Esophagus squamous epithelium (tissue), 5 donors: ENCODE results near the gene PKD2. TPM values are rescaled to one million over a fixed set of nuclear protein-coding genes. Genes with fewer than 3 reads are reported as not detected.

Experiments used
- DNase-seq: peaks from one replicate; lab custom pipeline; 2025; lab: John Stamatoyannopoulos, UW
- H3K27ac ChIP-seq, 4 donors: fragments of 200-600 bp; sonication (generic); one replicate each; pipeline ENCODE4 v1.5.1; 2016 to 2019; ENCODE audit warnings: mild to moderate bottlenecking in 1 of 4
- H3K27me3 ChIP-seq, 4 donors: fragments of 200-600 bp; sonication (generic); 1 replicate in 3 of 4; 2 replicates in 1 of 4; pipeline versions ENCODE4 v1.5.1 to v1.6.0; 2017 to 2021; ENCODE audit warnings: antibody characterized with exemption in 1 of 4
- H3K36me3 ChIP-seq, 3 donors: fragments of 200-600 bp; sonication (generic); one replicate each; pipeline ENCODE4 v1.5.1; 2016 to 2019
- H3K4me1 ChIP-seq, 3 donors: fragments of 200-600 bp; sonication (generic); one replicate each; pipeline ENCODE4 v1.5.1; 2017 to 2019
- H3K4me3 ChIP-seq, 4 donors: fragments of 200-600 bp; sonication (generic); 1 replicate in 3 of 4; 2 replicates in 1 of 4; pipeline ENCODE4 v1.5.1; 2016 to 2019; ENCODE audit warnings: mild to moderate bottlenecking in 2 of 4, moderate library complexity in 1 of 4
- H3K9me3 ChIP-seq, 3 donors: fragments of 200-600 bp; sonication (generic); one replicate each; pipeline ENCODE4 v1.5.1; 2016 to 2019
- POLR2A ChIP-seq, 4 donors: fragments of 450-650 bp; IDR thresholded peaks; one replicate each; pipeline ENCODE4 v1.6.1; 2017; ENCODE audit warnings: antibody characterized with exemption in 4 of 4, mild to moderate bottlenecking in 4 of 4, moderate library complexity in 3 of 4
- WGBS, 2 donors: methylation state at CpG; one replicate each; pipeline ENCODE4 v1.1.5; 2018; 5-methylcytosine and 5-hydroxymethylcytosine counted together
- intact Hi-C: fragments of 100-400 bp; cut with DNase I; formaldehyde crosslinking; loops from one replicate; pipeline ENCODE4 v1.15.0; 2022
- total RNA-seq, 4 donors: library from RNA; depleted of rRNA; stranded (reverse); fragments of >200 nt; gene quantifications; one replicate each; pipeline ENCODE4 v1.1.0, GENCODE V29; 2016
- TF ChIP-seq, protein P1 (sequence below), 6 experiments: fragments of 450-650 bp in 4 of 6; fragments of 200-600 bp in 2 of 6; sonication (generic) in 2 of 6; IDR thresholded peaks; one replicate each; pipeline ENCODE4 v1.5.1; 2016 to 2019; ENCODE audit warnings: antibody characterized with exemption in 6 of 6, mild to moderate bottlenecking in 4 of 6, moderate library complexity in 4 of 6
- donor health status: DM: yes; HTN: yes; CAD: no.

Gene PKD2
- total RNA-seq, 4 donors from 2014 or later: 9.4 to 34.7 (median 13.9) TPM

GRCh38 chr4:88008122-88008742 is 797 bp downstream of the PKD2 start:
- H3K27ac ChIP-seq: peak overlapping the region; percentile 82 to 93 (median 88)
- DNase-seq: no peak
- peak overlapping the region; percentile 67 to 95 (median 82) for H3K4me3 ChIP-seq
- peaks cover 5 to 53% (median 20%) of the 10 kb centered on the region in 3 donors for H3K4me1 ChIP-seq
- H3K36me3 ChIP-seq: no peaks in the 10 kb centered on the region
- no peaks in the 10 kb centered on the region for H3K9me3 ChIP-seq
- no peaks in the 10 kb centered on the region for H3K27me3 ChIP-seq
- intact Hi-C loops: no loop called here
- WGBS, 2 donors: 1 to 2% methylated on average over 9 to 16 of the region's 51 CpGs
- TF ChIP-seq, protein P1, sequence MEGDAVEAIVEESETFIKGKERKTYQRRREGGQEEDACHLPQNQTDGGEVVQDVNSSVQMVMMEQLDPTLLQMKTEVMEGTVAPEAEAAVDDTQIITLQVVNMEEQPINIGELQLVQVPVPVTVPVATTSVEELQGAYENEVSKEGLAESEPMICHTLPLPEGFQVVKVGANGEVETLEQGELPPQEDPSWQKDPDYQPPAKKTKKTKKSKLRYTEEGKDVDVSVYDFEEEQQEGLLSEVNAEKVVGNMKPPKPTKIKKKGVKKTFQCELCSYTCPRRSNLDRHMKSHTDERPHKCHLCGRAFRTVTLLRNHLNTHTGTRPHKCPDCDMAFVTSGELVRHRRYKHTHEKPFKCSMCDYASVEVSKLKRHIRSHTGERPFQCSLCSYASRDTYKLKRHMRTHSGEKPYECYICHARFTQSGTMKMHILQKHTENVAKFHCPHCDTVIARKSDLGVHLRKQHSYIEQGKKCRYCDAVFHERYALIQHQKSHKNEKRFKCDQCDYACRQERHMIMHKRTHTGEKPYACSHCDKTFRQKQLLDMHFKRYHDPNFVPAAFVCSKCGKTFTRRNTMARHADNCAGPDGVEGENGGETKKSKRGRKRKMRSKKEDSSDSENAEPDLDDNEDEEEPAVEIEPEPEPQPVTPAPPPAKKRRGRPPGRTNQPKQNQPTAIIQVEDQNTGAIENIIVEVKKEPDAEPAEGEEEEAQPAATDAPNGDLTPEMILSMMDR (IDR thresholded peaks at IDR 0.05): no peak
- TF ChIP-seq POLR2A (IDR thresholded peaks at IDR 0.05): no peak

DNA sequence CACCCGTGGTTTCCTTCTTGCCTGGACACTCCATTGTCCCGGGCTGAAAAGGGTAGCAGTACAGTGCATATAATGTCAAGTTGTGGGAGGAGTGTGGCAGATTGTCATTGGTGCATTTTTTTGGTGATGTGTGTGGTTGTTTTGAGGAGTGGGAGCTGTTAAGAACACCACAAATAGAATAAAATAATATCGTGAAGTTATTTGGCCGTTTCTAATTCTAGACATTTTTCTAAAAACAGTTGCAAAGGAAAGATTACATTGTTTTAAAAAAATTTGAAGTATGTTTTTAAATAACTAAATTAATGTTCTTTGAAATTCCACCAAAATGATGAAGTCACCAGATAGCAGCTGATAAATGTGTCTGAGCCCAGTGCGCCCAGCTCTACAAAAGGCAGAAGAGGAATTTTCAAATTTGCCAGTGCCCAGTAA is 1.3 kb downstream of the PKD2 start:
- H3K27ac ChIP-seq: peak overlapping the region in 3 of 4 donors; percentile 85 to 93 (median 91)

GRCh38 chr4:88009871-88010270 is 2.4 kb downstream of the PKD2 start:
- intact Hi-C loops: no loop called here
- 71 to 74% methylated on average over 5 of the region's 5 CpGs for WGBS, 2 donors
- peaks cover 5 to 69% (median 28%) of the 10 kb centered on the region in 3 donors for H3K4me1 ChIP-seq
- no peak overlapping the region for H3K27ac ChIP-seq
- H3K36me3 ChIP-seq: no peaks in the 10 kb centered on the region
- H3K4me3 ChIP-seq: no peak overlapping the region
- no peak for DNase-seq
- TF ChIP-seq, protein P1 (IDR thresholded peaks at IDR 0.05): no peak
- TF ChIP-seq POLR2A (IDR thresholded peaks at IDR 0.05): no peak
- H3K9me3 ChIP-seq: no peaks in the 10 kb centered on the region
- no peaks in the 10 kb centered on the region for H3K27me3 ChIP-seq

More for the DNA sequence above, 1.3 kb downstream of the PKD2 start:
- Histone ChIP-seq H3K4me1 (peaks cover 5 to 58% (median 25%) of the 10 kb centered on the region in 3 donors), H3K36me3 (no peaks in the 10 kb centered on the region), H3K27me3 (no peaks in the 10 kb centered on the region), H3K4me3 (peak overlapping the region; percentile 67 to 95 (median 82)), H3K9me3 (no peaks in the 10 kb centered on the region)
- TF ChIP-seq, protein P1 (IDR thresholded peaks at IDR 0.05): no peak
- no peak for TF ChIP-seq POLR2A (IDR thresholded peaks at IDR 0.05)
- intact Hi-C loops: no loop called here
- no peak for DNase-seq
- WGBS, 2 donors: 8 to 14% methylated on average over 5 of the region's 5 CpGs

DNA sequence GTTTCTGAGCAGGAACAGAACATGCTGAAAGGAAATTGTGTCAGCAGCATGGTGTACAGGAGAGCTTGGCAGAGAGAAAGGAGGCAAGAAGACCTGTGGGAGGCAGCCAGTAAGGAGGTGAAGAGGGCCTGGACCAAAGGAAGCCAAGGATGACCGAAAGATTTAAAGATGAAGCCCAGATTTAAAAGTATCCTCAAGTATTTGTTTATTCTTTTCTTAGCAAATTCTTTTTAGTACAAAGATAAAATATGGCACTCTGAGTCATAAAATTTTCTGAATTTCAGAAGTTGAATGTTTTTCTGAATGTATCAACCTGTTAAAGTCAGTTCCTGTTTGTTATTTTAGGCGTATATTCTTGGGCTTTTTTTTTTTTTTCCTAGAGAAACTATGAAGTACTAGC is 3.5 kb downstream of the PKD2 start:
- peak overlapping the region in 1 of 4 donors; percentile 9 for H3K4me3 ChIP-seq
- no peaks in the 10 kb centered on the region for H3K27me3 ChIP-seq
- no peaks in the 10 kb centered on the region for H3K9me3 ChIP-seq
- DNase-seq: no peak
- peak overlapping the region in 2 of 4 donors; percentile 1 to 4 for H3K27ac ChIP-seq
- H3K4me1 ChIP-seq: peaks cover 5 to 79% (median 28%) of the 10 kb centered on the region in 3 donors
- intact Hi-C loops: no loop called here
- no peaks in the 10 kb centered on the region for H3K36me3 ChIP-seq
- TF ChIP-seq POLR2A (IDR thresholded peaks at IDR 0.05): no peak
- TF ChIP-seq, protein P1 (IDR thresholded peaks at IDR 0.05): no peak
- WGBS, 2 donors: 46 to 51% methylated on average over 2 of the region's 2 CpGs

DNA sequence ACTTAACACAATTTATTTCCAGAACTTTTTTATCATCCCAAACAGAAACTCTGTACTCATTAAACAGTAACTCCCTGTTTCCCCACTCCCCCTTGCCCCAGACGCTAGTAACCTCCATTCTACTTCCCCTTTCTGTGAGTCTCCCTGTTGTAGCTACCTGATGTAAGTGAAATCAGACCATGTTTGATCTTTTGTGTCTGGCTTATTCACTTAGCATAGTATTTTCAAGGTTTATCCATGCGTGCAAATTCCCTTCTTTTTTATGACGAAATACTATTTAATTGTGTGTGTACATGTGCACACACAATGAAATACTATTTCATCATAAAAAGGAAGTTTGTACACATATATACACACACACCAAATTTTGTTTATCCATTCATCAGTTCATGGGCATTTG is 5.2 kb downstream of the PKD2 start:
- Histone ChIP-seq H3K9me3 (no peaks in the 10 kb centered on the region), H3K4me3 (no peak overlapping the region), H3K36me3 (no peaks in the 10 kb centered on the region), H3K4me1 (peaks cover 5 to 87% (median 35%) of the 10 kb centered on the region in 3 donors), H3K27me3 (no peaks in the 10 kb centered on the region), H3K27ac (no peak overlapping the region)
- 58 to 70% methylated on average over 3 of the region's 3 CpGs for WGBS, 2 donors
- TF ChIP-seq, protein P1 (IDR thresholded peaks at IDR 0.05): no peak
- TF ChIP-seq POLR2A (IDR thresholded peaks at IDR 0.05): no peak
- intact Hi-C loops: no loop called here
- no peak for DNase-seq
